KMS-11 (cell line): ENCODE results near the gene CTCF.

ENCODE experiments used
- H2AFZ ChIP-seq: fragments of 200-600 bp; sonication (generic); 2 replicates; pipeline ENCODE4 v1.6.1; 2016; ENCODE audit warnings: antibody characterized with exemption, mixed run types, low read depth
- H3K27ac ChIP-seq: fragments of 200-600 bp; sonication (generic); 2 replicates; pipeline ENCODE4 v1.6.1; 2016; ENCODE audit warnings: mild to moderate bottlenecking, mixed run types
- H3K27me3 ChIP-seq: fragments of 200-600 bp; sonication (generic); 2 replicates; pipeline ENCODE4 v1.6.1; 2017; ENCODE audit warnings: mild to moderate bottlenecking, low read depth, mixed run types, moderate library complexity; ENCODE audit not compliant: insufficient read depth
- H3K36me3 ChIP-seq: fragments of 200-600 bp; sonication (generic); 2 replicates; pipeline ENCODE4 v1.6.1; 2017; ENCODE audit warnings: mild to moderate bottlenecking, mixed run types; ENCODE audit not compliant: insufficient read depth
- H3K4me1 ChIP-seq: fragments of 200-600 bp; sonication (generic); 2 replicates; pipeline ENCODE4 v1.6.1; 2016; ENCODE audit warnings: mild to moderate bottlenecking, low read depth, mixed run types; ENCODE audit not compliant: poor library complexity, severe bottlenecking
- H3K4me2 ChIP-seq: fragments of 200-600 bp; sonication (generic); 2 replicates; pipeline ENCODE4 v1.7.0; 2016; ENCODE audit warnings: mild to moderate bottlenecking, mixed run types
- H3K4me3 ChIP-seq: fragments of 200-600 bp; sonication (generic); IDR thresholded peaks from 2 replicates; pipeline ENCODE4 v1.6.1; 2017; ENCODE audit warnings: low read depth, low read length, mixed read lengths; ENCODE audit not compliant: insufficient read depth
- H3K79me2 ChIP-seq: fragments of 200-600 bp; sonication (generic); 2 replicates; pipeline ENCODE4 v1.6.1; 2016; ENCODE audit warnings: low read depth, mixed run types; ENCODE audit not compliant: insufficient read depth
- H3K9ac ChIP-seq: fragments of 200-600 bp; sonication (generic); 2 replicates; pipeline ENCODE4 v1.6.1; 2016; ENCODE audit warnings: mild to moderate bottlenecking, mixed run types
- H4K20me1 ChIP-seq: fragments of 200-600 bp; sonication (generic); 2 replicates; pipeline ENCODE4 v1.6.1; 2016; ENCODE audit warnings: mild to moderate bottlenecking, mixed run types; ENCODE audit not compliant: insufficient read depth
- TF ChIP-seq, protein P1 (sequence below): fragments of 200-600 bp; sonication (generic); conservative IDR thresholded peaks from 2 replicates; pipeline ENCODE4 v1.6.1; 2017; ENCODE audit warnings: low read depth, mild to moderate bottlenecking, antibody characterized with exemption, low read length, moderate library complexity, mixed read lengths

The CTCF gene

DNA sequence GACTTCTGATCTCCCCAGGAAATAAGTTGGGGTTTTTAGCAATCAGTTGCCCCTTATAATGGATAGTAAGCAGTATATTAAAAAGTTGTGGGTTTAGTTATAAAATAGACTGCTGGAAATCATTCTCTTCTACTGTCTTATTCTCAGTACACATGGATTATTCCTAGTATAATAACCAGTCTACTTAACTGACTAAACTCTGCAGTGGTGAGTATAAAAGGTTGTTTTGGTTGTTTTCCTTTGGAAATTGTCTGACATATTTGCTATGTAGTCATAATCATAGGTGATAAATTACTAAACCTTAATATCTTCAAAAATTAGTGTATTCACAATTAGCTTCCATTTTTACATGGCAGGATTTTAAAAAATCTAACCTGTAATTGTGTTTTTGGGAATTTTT, 31.4 kb downstream of the CTCF start:
- H3K4me3 ChIP-seq: no peak overlapping the region
- H3K4me2 ChIP-seq: no peak overlapping the region
- no peaks in the 10 kb centered on the region for H4K20me1 ChIP-seq
- H3K27me3 ChIP-seq: no peaks in the 10 kb centered on the region
- no peak overlapping the region for H2AFZ ChIP-seq
- H3K36me3 ChIP-seq: no peaks in the 10 kb centered on the region
- no peak overlapping the region for H3K27ac ChIP-seq
- TF ChIP-seq, protein P1, sequence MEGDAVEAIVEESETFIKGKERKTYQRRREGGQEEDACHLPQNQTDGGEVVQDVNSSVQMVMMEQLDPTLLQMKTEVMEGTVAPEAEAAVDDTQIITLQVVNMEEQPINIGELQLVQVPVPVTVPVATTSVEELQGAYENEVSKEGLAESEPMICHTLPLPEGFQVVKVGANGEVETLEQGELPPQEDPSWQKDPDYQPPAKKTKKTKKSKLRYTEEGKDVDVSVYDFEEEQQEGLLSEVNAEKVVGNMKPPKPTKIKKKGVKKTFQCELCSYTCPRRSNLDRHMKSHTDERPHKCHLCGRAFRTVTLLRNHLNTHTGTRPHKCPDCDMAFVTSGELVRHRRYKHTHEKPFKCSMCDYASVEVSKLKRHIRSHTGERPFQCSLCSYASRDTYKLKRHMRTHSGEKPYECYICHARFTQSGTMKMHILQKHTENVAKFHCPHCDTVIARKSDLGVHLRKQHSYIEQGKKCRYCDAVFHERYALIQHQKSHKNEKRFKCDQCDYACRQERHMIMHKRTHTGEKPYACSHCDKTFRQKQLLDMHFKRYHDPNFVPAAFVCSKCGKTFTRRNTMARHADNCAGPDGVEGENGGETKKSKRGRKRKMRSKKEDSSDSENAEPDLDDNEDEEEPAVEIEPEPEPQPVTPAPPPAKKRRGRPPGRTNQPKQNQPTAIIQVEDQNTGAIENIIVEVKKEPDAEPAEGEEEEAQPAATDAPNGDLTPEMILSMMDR: no peak
- H3K79me2 ChIP-seq: peaks cover 40% of the 10 kb centered on the region
- H3K9ac ChIP-seq: no peak overlapping the region
- H3K4me1 ChIP-seq: no peaks in the 10 kb centered on the region

DNA sequence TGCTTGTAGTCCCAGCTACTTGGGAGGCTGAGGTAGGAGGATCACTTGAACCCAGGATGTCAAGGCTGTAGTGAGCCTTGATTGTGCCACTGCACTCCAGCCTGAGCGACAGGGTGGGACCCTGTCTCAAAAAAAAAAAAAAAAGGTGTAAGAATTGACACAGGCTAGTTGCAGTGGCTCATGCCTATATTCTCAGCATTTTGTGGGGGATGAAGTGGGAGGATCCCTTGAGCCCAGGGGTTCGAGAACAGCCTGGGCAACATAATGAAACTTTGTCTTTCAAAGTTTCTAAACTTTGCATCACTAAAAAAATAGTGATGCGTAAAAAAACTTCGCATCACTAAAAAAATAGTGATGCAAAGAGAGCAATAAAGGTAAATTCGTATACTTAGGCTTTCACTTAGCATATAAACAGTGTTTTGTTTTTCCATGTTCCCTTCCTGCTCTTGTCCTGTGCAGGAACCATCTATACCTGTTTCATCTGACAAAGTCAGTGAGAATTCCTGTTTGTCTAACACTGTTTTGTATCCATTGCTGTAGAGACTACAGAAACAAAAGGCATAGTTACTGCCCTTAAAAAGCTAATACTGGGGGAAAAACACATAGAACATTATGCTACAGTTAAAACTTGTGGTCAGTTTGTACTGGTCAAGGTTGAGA, 32.1 kb downstream of the CTCF start:
- H3K4me2 ChIP-seq: no peak overlapping the region
- no peak overlapping the region for H2AFZ ChIP-seq
- no peak overlapping the region for H3K4me3 ChIP-seq
- TF ChIP-seq, protein P1: no peak
- H4K20me1 ChIP-seq: no peaks in the 10 kb centered on the region
- no peak overlapping the region for H3K27ac ChIP-seq
- H3K9ac ChIP-seq: no peak overlapping the region
- H3K79me2 ChIP-seq: peaks cover 44% of the 10 kb centered on the region
- no peaks in the 10 kb centered on the region for H3K27me3 ChIP-seq
- no peaks in the 10 kb centered on the region for H3K4me1 ChIP-seq
- no peaks in the 10 kb centered on the region for H3K36me3 ChIP-seq

DNA sequence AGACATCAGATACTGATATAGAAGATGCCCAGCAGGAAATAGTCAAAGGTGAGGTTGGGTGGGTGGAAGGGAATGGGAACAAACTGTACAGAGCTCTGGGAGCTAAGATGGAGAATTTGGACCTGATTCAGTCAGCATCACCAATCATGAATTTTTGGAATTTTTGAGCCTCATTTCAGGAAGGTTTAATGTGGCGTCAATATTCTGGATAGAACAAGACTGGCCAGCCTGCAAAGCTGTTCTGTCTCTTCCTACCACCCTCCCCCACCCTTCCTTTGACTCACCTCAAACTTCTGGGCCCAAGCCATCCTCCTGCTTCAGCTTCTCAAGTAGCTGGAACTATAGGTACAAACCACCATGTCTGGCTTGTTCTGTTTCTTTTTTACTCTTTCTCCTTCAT, 32.6 kb downstream of the CTCF start:
- H3K36me3 ChIP-seq: no peaks in the 10 kb centered on the region
- TF ChIP-seq, protein P1: no peak
- no peak overlapping the region for H3K4me2 ChIP-seq
- no peak overlapping the region for H3K27ac ChIP-seq
- no peak overlapping the region for H3K4me3 ChIP-seq
- H3K27me3 ChIP-seq: no peaks in the 10 kb centered on the region
- no peaks in the 10 kb centered on the region for H4K20me1 ChIP-seq
- no peak overlapping the region for H3K9ac ChIP-seq
- no peaks in the 10 kb centered on the region for H3K4me1 ChIP-seq
- H3K79me2 ChIP-seq: peaks cover 39% of the 10 kb centered on the region
- H2AFZ ChIP-seq: no peak overlapping the region

DNA sequence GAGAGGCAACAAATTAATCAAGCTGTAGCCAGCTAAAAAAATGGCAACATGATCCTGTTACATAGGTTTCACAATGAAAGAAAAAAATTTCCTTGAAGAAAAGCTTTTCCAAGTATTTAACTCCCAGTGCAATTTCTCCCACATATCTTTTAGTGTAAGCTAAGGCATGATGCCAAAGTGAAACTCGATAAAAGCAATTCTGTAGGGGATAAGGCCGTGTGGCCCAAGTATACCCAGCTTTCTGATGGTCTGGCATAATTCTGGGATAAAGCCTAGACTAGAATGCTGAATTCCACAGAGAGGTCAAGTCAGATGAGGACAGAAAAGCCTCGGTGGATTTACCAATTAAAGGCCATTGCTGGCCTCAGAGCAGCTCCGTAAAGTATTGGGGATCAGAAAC, 36.2 kb downstream of the CTCF start:
- no peaks in the 10 kb centered on the region for H3K36me3 ChIP-seq
- H3K4me2 ChIP-seq: no peak overlapping the region
- TF ChIP-seq, protein P1: no peak
- H3K27me3 ChIP-seq: no peaks in the 10 kb centered on the region
- no peak overlapping the region for H3K27ac ChIP-seq
- H3K79me2 ChIP-seq: peaks cover 48% of the 10 kb centered on the region
- H2AFZ ChIP-seq: no peak overlapping the region
- H3K9ac ChIP-seq: no peak overlapping the region
- no peaks in the 10 kb centered on the region for H4K20me1 ChIP-seq
- no peaks in the 10 kb centered on the region for H3K4me1 ChIP-seq
- H3K4me3 ChIP-seq: no peak overlapping the region
